ENCODE results near the gene ZNF615. TPM values are rescaled to one million over a fixed set of nuclear protein-coding genes. Genes with fewer than 3 reads are reported as not detected.
"Not testable (repeated sequence)": the region's sequence is repeated elsewhere in the genome, so short reads cannot be mapped to it uniquely, and the experiment has no call there.

The ZNF615 gene
- total and polyA plus RNA-seq, 8 donors, result 8.7 to 27.0 (median 20.9) TPM

DNA sequence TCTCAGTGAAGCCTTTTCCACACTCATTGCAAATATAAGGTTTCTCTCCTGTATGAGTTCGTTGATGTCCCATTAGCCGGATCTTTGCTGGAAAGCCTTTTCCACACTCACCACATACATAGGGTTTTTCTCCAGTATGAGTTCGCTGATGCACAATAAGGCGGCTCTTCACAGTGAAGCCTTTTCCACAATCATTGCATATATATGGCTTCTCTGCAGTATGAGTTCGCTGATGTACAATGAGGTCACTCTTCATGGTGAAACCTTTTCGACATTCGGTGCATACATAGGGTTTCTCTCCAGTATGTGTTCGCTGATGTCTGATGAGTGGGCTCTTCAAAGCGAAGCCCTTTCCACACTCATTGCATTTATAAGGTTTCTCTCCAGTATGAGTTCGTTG is 14.6 kb downstream of the ZNF615 start:
- peaks cover 18 to 100% of the 10 kb centered on the region in 2 donors for H3K9me3 ChIP-seq
- ATAC-seq (no peak), DNase-seq (no peak)
- H3K36me3 ChIP-seq, result peaks cover 0 to 65% of the 10 kb centered on the region in 2 donors
- no peak overlapping the region for H3K27ac ChIP-seq
- no peak for TF ChIP-seq CTCF (IDR thresholded peaks at IDR 0.05)
- H3K4me3 ChIP-seq, result no peak overlapping the region
- no peaks in the 10 kb centered on the region for H3K4me1 ChIP-seq
- intact Hi-C loops (cut with DNase I), result no loop called here
- H3K27me3 ChIP-seq, result no peaks in the 10 kb centered on the region

GRCh38 chr19:51986309-51987291 is 21.4 kb downstream of the ZNF615 start, which contains the start of gene ZNF350:
TSS of gene ZNF350 (minus strand) at chr19:51986840. CDS start at chr19:51974360, 12,480 bp downstream.
- DNase-seq, result peak; percentile 91 to 96 (median 94)
- Histone ChIP-seq H3K27ac (peak within 1 kb of the TSS; percentile 69 to 70), H3K36me3 (peaks cover 0 to 28% of the 10 kb centered on the region in 2 donors), H3K9me3 (peaks cover 0 to 85% of the 10 kb centered on the region in 2 donors), H3K4me1 (peaks cover 7 to 13% of the 10 kb centered on the region in 2 donors), H3K4me3 (peak within 1 kb of the TSS; percentile 77 to 78), H3K27me3 (no peaks in the 10 kb centered on the region)
- intact Hi-C loops (cut with DNase I), result no loop called here
- peak; percentile 100 for ATAC-seq
- TF ChIP-seq CTCF (IDR thresholded peaks at IDR 0.05), result no peak

DNA sequence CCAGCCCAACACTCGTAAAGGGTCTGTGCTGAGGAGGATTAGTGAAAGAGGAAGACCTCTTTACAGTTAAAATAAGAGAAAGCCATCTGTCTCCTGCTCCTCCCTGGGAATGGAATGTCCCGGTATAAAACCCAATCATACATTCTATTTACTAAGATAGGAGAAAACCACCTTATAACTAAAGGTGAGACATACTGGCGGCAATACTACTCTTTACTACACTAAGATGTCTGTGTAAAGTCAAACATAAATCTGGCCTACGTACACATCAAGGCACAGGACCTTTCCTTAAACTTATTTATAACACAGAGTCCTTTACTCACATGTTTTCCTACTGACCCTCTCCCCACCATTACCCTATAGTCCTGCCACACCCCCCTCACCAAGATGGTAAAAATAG is 24.6 kb downstream of the ZNF615 start:
- peaks cover 7 to 23% of the 10 kb centered on the region in 2 donors for H3K4me1 ChIP-seq
- peaks cover 0 to 85% of the 10 kb centered on the region in 2 donors for H3K9me3 ChIP-seq
- no peak for ATAC-seq
- H3K36me3 ChIP-seq, result peaks cover 0 to 54% of the 10 kb centered on the region in 2 donors
- no peaks in the 10 kb centered on the region for H3K27me3 ChIP-seq
- no peak overlapping the region for H3K27ac ChIP-seq
- no peak overlapping the region for H3K4me3 ChIP-seq
- intact Hi-C loops (cut with DNase I), result no loop called here
- no peak for DNase-seq
- TF ChIP-seq CTCF (IDR thresholded peaks at IDR 0.05), result no peak

GRCh38 chr19:51980926-51981325 is 27.1 kb downstream of the ZNF615 start:
- Histone ChIP-seq H3K9me3 (peaks cover 0 to 94% of the 10 kb centered on the region in 2 donors), H3K36me3 (peaks cover 0 to 78% of the 10 kb centered on the region in 2 donors), H3K4me1 (peaks cover 7 to 18% of the 10 kb centered on the region in 2 donors)
- H3K27me3 ChIP-seq; DNase-seq; H3K4me3 ChIP-seq; ATAC-seq; H3K27ac ChIP-seq; intact Hi-C loops (cut with DNase I): not testable (repeated sequence)

DNA sequence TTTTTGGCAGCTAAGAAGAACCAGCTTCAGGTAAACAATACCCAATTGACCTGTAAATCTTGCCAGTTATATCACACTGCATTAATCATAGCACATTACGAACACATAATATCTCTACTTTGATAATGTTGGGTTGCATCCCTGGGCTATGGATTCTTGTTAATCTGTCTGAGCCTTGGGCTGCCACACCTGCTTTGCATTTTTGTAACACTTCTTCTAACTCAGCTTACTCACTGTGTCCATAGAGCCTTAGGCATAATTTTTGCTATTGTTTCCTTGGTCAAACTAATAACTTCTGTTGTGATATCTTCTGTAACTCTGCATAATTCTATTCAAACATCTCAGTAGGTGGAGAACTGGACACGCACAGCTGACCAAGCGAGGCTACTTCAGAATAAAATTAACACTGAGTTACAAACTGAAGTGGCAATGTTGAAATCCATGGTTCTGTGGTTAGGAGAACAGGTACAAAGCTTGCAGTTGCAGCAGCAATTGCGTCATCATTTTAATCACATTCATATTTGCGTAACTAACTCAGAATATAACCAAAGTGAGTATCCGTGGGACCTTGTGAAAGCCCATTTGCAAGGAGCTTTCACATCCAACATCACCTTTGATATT is 27.8 kb downstream of the ZNF615 start:
- ATAC-seq (no peak), DNase-seq (no peak)
- no peak overlapping the region for H3K27ac ChIP-seq
- H3K4me1 ChIP-seq, result peaks cover 0 to 11% of the 10 kb centered on the region in 2 donors
- intact Hi-C loops (cut with DNase I), result no loop called here
- peaks cover 0 to 98% of the 10 kb centered on the region in 2 donors for H3K9me3 ChIP-seq
- no peak for TF ChIP-seq CTCF (IDR thresholded peaks at IDR 0.05)
- peaks cover 0 to 83% of the 10 kb centered on the region in 2 donors for H3K36me3 ChIP-seq
- H3K4me3 ChIP-seq, result no peak overlapping the region
- no peaks in the 10 kb centered on the region for H3K27me3 ChIP-seq
